ENCODE measurements around the gene DTD2. TPM values are rescaled to one million over a fixed set of nuclear protein-coding genes. Genes with fewer than 3 reads are reported as not detected.

The DTD2 gene
- total and polyA plus RNA-seq, 2 of the 8 experiments (the other 6 are each of a cell fraction or from before 2014, with no cell fraction given), result 12.0 to 19.5 TPM

GRCh38 chr14:31457665-31458659 is 656 bp upstream of the DTD2 start:
- no peak overlapping the region for H3K9ac ChIP-seq (replicated peaks in 1 of 4; ENCODE audit: extremely low read depth in 1 of 4, low read depth in 3 of 4, low read length in 3 of 4)
- H3K4me3 ChIP-seq (ENCODE audit: extremely low read depth in 1 of 4, insufficient read depth in 2 of 4, low read depth in 3 of 4, low read length in 4 of 4), result peak overlapping the region in 1 of 4 experiments; percentile 85; a peak in 3 of 8 replicates
- H2BK12ac ChIP-seq (ENCODE audit: low read depth, low read length), result no peak overlapping the region
- no peak overlapping the region for H2BK120ac ChIP-seq (replicated peaks; ENCODE audit: low read depth, low read length)
- H3K9me3 ChIP-seq (ENCODE audit: insufficient read depth in 2 of 2, low read depth in 1 of 2, low read length in 1 of 2), result no peaks in the 10 kb centered on the region; a peak in 1 of 4 replicates
- H2AK5ac ChIP-seq (ENCODE audit: low read depth, low read length), result no peak overlapping the region
- H3K27me3 ChIP-seq (replicated peaks in 1 of 4; ENCODE audit: control insufficient read depth in 3 of 4, extremely low read depth in 1 of 4, insufficient read depth in 3 of 4, low read length in 3 of 4), result no peaks in the 10 kb centered on the region
- FAIRE-seq (no peak), DNase-seq (ENCODE audit: low read depth in 1 of 2, low spot score in 2 of 2) (no peak)
- H3K14ac ChIP-seq (ENCODE audit: insufficient read length), result no peak overlapping the region
- no peak overlapping the region for H4K91ac ChIP-seq (replicated peaks; ENCODE audit: insufficient read length, low read length)
- H3K23me2 ChIP-seq (ENCODE audit: low read depth, low read length), result peaks cover 3% of the 10 kb centered on the region
- H3K56ac ChIP-seq (replicated peaks; ENCODE audit: insufficient read length, low read depth, low read length), result no peak overlapping the region
- H2BK20ac ChIP-seq (ENCODE audit: low read length), result no peak overlapping the region
- H3K27ac ChIP-seq (ENCODE audit: low read depth, low read length), result no peak overlapping the region
- H3K4me2 ChIP-seq (ENCODE audit: insufficient read depth in 1 of 2, low read depth in 2 of 2, low read length in 2 of 2), result peak overlapping the region in 1 of 2 experiments; percentile 40; a peak in 3 of 4 replicates
- no peak overlapping the region for H4K8ac ChIP-seq (ENCODE audit: extremely low read depth, insufficient read depth, low read length)
- no peak overlapping the region for H4K5ac ChIP-seq (ENCODE audit: insufficient read length, low read depth, low read length)
- TF ChIP-seq USF2 (IDR thresholded peaks at IDR 0.05; ENCODE audit: low read length) (no peak), ZNF274 (IDR thresholded peaks at IDR 0.05; ENCODE audit: borderline replicate concordance, extremely low read depth, low read length) (no peak), FOSL1 (IDR thresholded peaks at IDR 0.05; ENCODE audit: insufficient read depth, low read depth, low read length) (no peak), CEBPB (IDR thresholded peaks at IDR 0.05; ENCODE audit: low read depth, low read length) (0 out of 2 replicates have a peak, but pooled peaks have one; percentile 10), JUN (IDR thresholded peaks at IDR 0.05; ENCODE audit: low read depth, low read length) (no peak)
- peaks cover 0 to 5% (median 2%) of the 10 kb centered on the region in 4 experiments; a peak in 2 of 7 replicates for H3K4me1 ChIP-seq (replicated peaks in 1 of 4; ENCODE audit: control insufficient read depth in 3 of 4, insufficient read depth in 4 of 4, low read length in 3 of 4)
- 68% methylated on average over 11 of the region's 11 CpGs; no CpG with 5 or more reads in 1 of the 2 experiments for WGBS, 2 experiments (ENCODE audit: extremely low coverage in 1 of 2, insufficient coverage in 1 of 2, insufficient read length in 1 of 2, insufficient replicate concordance in 2 of 2, low coverage in 1 of 2, low lambda C conversion rate in 2 of 2, missing lambda C conversion rate in 1 of 2)
- ChIA-PET CTCF (ENCODE audit: partially characterized antibody) (interaction anchor here (0.6 kb wide), 1 partner anchor 227 kb away, joined by 3 read pairs; no protein-coding TSS in a partner anchor), POLR2A (ENCODE audit: partially characterized antibody) (interaction anchor here (0.9 to 1.8 kb wide), 7 partner anchors 11 to 613 kb away, joined by 3 to 5 read pairs (median 3); partner anchors contain the start of genes HEATR5A and HECTD1)
- H3K79me1 ChIP-seq (ENCODE audit: low read depth, low read length), result no peaks in the 10 kb centered on the region
- H4K20me1 ChIP-seq (replicated peaks in 1 of 2; ENCODE audit: control insufficient read depth in 1 of 2, insufficient read depth in 2 of 2, low read length in 2 of 2), result no peaks in the 10 kb centered on the region
- H3K79me2 ChIP-seq (ENCODE audit: control insufficient read depth in 1 of 2, insufficient read depth in 2 of 2, low read length in 2 of 2), result no peaks in the 10 kb centered on the region
- H2BK5ac ChIP-seq (ENCODE audit: low read depth, low read length), result no peak overlapping the region
- H3K4ac ChIP-seq (replicated peaks; ENCODE audit: insufficient read length, low read depth, low read length), result no peak overlapping the region
- H2AFZ ChIP-seq (ENCODE audit: low read length), result peak overlapping the region; percentile 45
- H3K36me3 ChIP-seq (ENCODE audit: control insufficient read depth in 2 of 4, insufficient read depth in 4 of 4, low read length in 3 of 4), result no peaks in the 10 kb centered on the region
- no peak overlapping the region for H2BK15ac ChIP-seq (ENCODE audit: low read length)
- no peak overlapping the region for H3K23ac ChIP-seq (ENCODE audit: insufficient read length)
- no peak overlapping the region for H3K18ac ChIP-seq (ENCODE audit: extremely low read depth, low read length)
